ENCODE results near the gene PSORS1C1.
"Not testable (repeated sequence)": the region's sequence is repeated elsewhere in the genome, so short reads cannot be mapped to it uniquely, and the experiment has no call there.

The PSORS1C1 gene

GRCh38 chr6:31158863-31159855 lies 44.6 kb downstream of the PSORS1C1 start:
- DNase-seq (ENCODE audit: low spot score) = peak; percentile 41

- no peak for DNase-seq (ENCODE audit: low spot score)
These were observed 46.9 kb downstream of the PSORS1C1 start for GRCh38 chr6:31161216-31162126.

- no peak for DNase-seq (ENCODE audit: low spot score)
These were observed 48.0 kb downstream of the PSORS1C1 start for GRCh38 chr6:31162463-31163165.

- no peak for DNase-seq (ENCODE audit: low spot score)
These were observed 49.3 kb downstream of the PSORS1C1 start for GRCh38 chr6:31163922-31164321.

GRCh38 chr6:31164475-31165063 lies 50.0 kb downstream of the PSORS1C1 start:
- DNase-seq (ENCODE audit: low spot score) = not testable (repeated sequence)

- DNase-seq (ENCODE audit: low spot score) = not testable (repeated sequence)
These were observed 50.6 kb downstream of the PSORS1C1 start for GRCh38 chr6:31165064-31165832.

GRCh38 chr6:31165986-31166385 lies 51.4 kb downstream of the PSORS1C1 start:
- DNase-seq (ENCODE audit: low spot score) = no peak

GRCh38 chr6:31168606-31169005 lies 54.0 kb downstream of the PSORS1C1 start:
- DNase-seq (ENCODE audit: low spot score) = no peak

GRCh38 chr6:31169123-31169857 lies 54.7 kb downstream of the PSORS1C1 start:
- no peak for DNase-seq (ENCODE audit: low spot score)

- DNase-seq (ENCODE audit: low spot score) = not testable (repeated sequence)
These were observed 55.4 kb downstream of the PSORS1C1 start for GRCh38 chr6:31169858-31170599.

- DNase-seq (ENCODE audit: low spot score) = no peak
These were observed 55.9 kb downstream of the PSORS1C1 start, which contains the start of gene POU5F1 for GRCh38 chr6:31170600-31170881. TSS of gene POU5F1 (minus strand) at chr6:31170682. CDS start at chr6:31170620, 62 bp downstream.

GRCh38 chr6:31170987-31171671 lies 56.5 kb downstream of the PSORS1C1 start:
- DNase-seq (ENCODE audit: low spot score) = no peak

GRCh38 chr6:31171931-31172905 lies 57.6 kb downstream of the PSORS1C1 start:
- DNase-seq (ENCODE audit: low spot score) = no peak

GRCh38 chr6:31172973-31173384 lies 58.4 kb downstream of the PSORS1C1 start:
- DNase-seq (ENCODE audit: low spot score) = no peak

GRCh38 chr6:31173406-31173805 lies 58.8 kb downstream of the PSORS1C1 start:
- DNase-seq (ENCODE audit: low spot score) = no peak

GRCh38 chr6:31174378-31174777 lies 59.8 kb downstream of the PSORS1C1 start:
- DNase-seq (ENCODE audit: low spot score) = no peak

- peak; percentile 72 for DNase-seq (ENCODE audit: low spot score)
These were observed 61.4 kb downstream of the PSORS1C1 start for GRCh38 chr6:31175971-31176370.
